H9 (cell line): Measurements from ENCODE around the gene NUMBL. TPM values are rescaled to one million over a fixed set of nuclear protein-coding genes. Genes with fewer than 3 reads are reported as not detected.
A peak's percentile ranks its signal among the peaks of the same experiment; 100 is the strongest.

Experiments used
- DNase-seq: peaks from one replicate; pipeline ENCODE4 v3.0.0-alpha.2; 2017
- H2AFZ ChIP-seq: one replicate; pipeline ENCODE4 v1.6.1; 2013; ENCODE audit warnings: mild to moderate bottlenecking, low read length, control low read depth, moderate library complexity
- H2AK5ac ChIP-seq: 2 replicates; pipeline ENCODE4 v1.6.1; 2013; ENCODE audit warnings: low read length, control low read depth, mixed read lengths; ENCODE audit not compliant: insufficient read length
- H2BK120ac ChIP-seq: one replicate; pipeline ENCODE4 v1.6.1; 2013; ENCODE audit warnings: low read depth, mild to moderate bottlenecking, low read length, control low read depth, inconsistent platforms; ENCODE audit not compliant: poor library complexity, severe bottlenecking
- H2BK12ac ChIP-seq: 2 replicates; pipeline ENCODE4 v1.6.1; 2013; ENCODE audit warnings: low read length, control low read depth, mixed read lengths, low read depth; ENCODE audit not compliant: insufficient read length
- H2BK15ac ChIP-seq: 2 replicates; pipeline ENCODE4 v1.6.1; 2013; ENCODE audit warnings: low read depth, low read length, control low read depth
- H2BK20ac ChIP-seq: one replicate; pipeline ENCODE4 v1.6.1; 2013; ENCODE audit warnings: low read depth, mild to moderate bottlenecking, low read length, control low read depth, inconsistent platforms; ENCODE audit not compliant: poor library complexity, severe bottlenecking
- H2BK5ac ChIP-seq: 2 replicates; pipeline ENCODE4 v1.6.1; 2013; ENCODE audit warnings: low read length, control low read depth, mixed read lengths; ENCODE audit not compliant: insufficient read length
- H3K14ac ChIP-seq: 2 replicates; pipeline ENCODE4 v1.6.1; 2013; ENCODE audit warnings: low read length, control low read depth; ENCODE audit not compliant: insufficient read depth
- H3K18ac ChIP-seq: 2 replicates; pipeline ENCODE4 v1.6.1; 2013; ENCODE audit warnings: low read depth, mild to moderate bottlenecking, mixed read lengths, low read length, control low read depth; ENCODE audit not compliant: insufficient read length
- H3K23ac ChIP-seq: 2 replicates; pipeline ENCODE4 v1.6.1; 2013; ENCODE audit warnings: low read length, control low read depth, mixed read lengths, low read depth; ENCODE audit not compliant: insufficient read length
- H3K23me2 ChIP-seq: 2 replicates; pipeline ENCODE4 v1.6.1; 2013; ENCODE audit warnings: low read depth, mild to moderate bottlenecking, mixed read lengths, low read length, control low read depth; ENCODE audit not compliant: insufficient read length, poor library complexity, severe bottlenecking
- H3K27ac ChIP-seq: 2 replicates; pipeline ENCODE4 v1.5.1; 2013; ENCODE audit warnings: low read length, control low read depth, mixed read lengths, low read depth; ENCODE audit not compliant: insufficient read length
- H3K27me3 ChIP-seq: 2 replicates; pipeline ENCODE4 v1.6.1; 2013; ENCODE audit warnings: low read length, control low read depth, inconsistent platforms; ENCODE audit not compliant: insufficient read depth
- H3K4ac ChIP-seq: 2 replicates; pipeline ENCODE4 v1.6.1; 2013; ENCODE audit warnings: low read depth, mild to moderate bottlenecking, control low read depth, inconsistent platforms, low read length, moderate library complexity
- H3K4me1 ChIP-seq: 2 replicates; pipeline ENCODE4 v1.6.1; 2013; ENCODE audit warnings: low read length, control low read depth, inconsistent platforms; ENCODE audit not compliant: insufficient read depth
- H3K4me2 ChIP-seq: 2 replicates; pipeline ENCODE4 v1.6.1; 2013; ENCODE audit warnings: low read length, control low read depth, mixed read lengths; ENCODE audit not compliant: insufficient read length, insufficient read depth
- H3K56ac ChIP-seq: 2 replicates; pipeline ENCODE4 v1.6.1; 2013; ENCODE audit warnings: low read depth, mild to moderate bottlenecking, mixed read lengths, low read length, control low read depth; ENCODE audit not compliant: insufficient read length
- H3K79me1 ChIP-seq: 2 replicates; pipeline ENCODE4 v1.6.1; 2013; ENCODE audit warnings: low read depth, mild to moderate bottlenecking, moderate library complexity, low read length, control low read depth, inconsistent platforms; ENCODE audit not compliant: insufficient read depth, poor library complexity, severe bottlenecking
- H3K79me2 ChIP-seq: 2 replicates; pipeline ENCODE4 v1.6.1; 2013; ENCODE audit warnings: low read length, control low read depth, inconsistent platforms; ENCODE audit not compliant: insufficient read depth
- H3K9ac ChIP-seq: 2 replicates; pipeline ENCODE4 v1.6.1; 2013; ENCODE audit warnings: low read length, control low read depth, mixed read lengths; ENCODE audit not compliant: insufficient read length; ENCODE audit errors: extremely low read depth
- H3K9me3 ChIP-seq: one replicate; pipeline ENCODE4 v1.6.1; 2013; ENCODE audit warnings: low read depth, low read length, inconsistent platforms; ENCODE audit not compliant: control insufficient read depth
- H3T11ph ChIP-seq: one replicate; pipeline ENCODE4 v1.6.1; 2013; ENCODE audit warnings: mild to moderate bottlenecking, low read length, control low read depth, inconsistent platforms
- H4K20me1 ChIP-seq: one replicate; pipeline ENCODE4 v1.6.1; 2013; ENCODE audit not compliant: control insufficient read depth, insufficient read length, insufficient read depth
- H4K5ac ChIP-seq: 2 replicates; pipeline ENCODE4 v1.6.1; 2013; ENCODE audit warnings: low read depth, mild to moderate bottlenecking, mixed read lengths, low read length, control low read depth; ENCODE audit not compliant: insufficient read length
- H4K8ac ChIP-seq: replicated peaks from 2 replicates; pipeline ENCODE4 v1.6.1; 2013; ENCODE audit warnings: low read length, control low read depth, mixed read lengths, low read depth; ENCODE audit not compliant: insufficient read length
- H4K91ac ChIP-seq: 2 replicates; pipeline ENCODE4 v1.6.1; 2013; ENCODE audit warnings: low read depth, mild to moderate bottlenecking, moderate library complexity, mixed read lengths, low read length, control low read depth; ENCODE audit not compliant: insufficient read length
- H3K27ac Mint-ChIP-seq, 3 experiments: 2 replicates in 2 of 3; 3 replicates in 1 of 3; pipeline ENCODE4 v1.8.0; 2020 to 2021; ENCODE audit warnings: mixed read lengths in 3 of 3, mild to moderate bottlenecking in 1 of 3, moderate library complexity in 1 of 3
- H3K27me3 Mint-ChIP-seq: 2 replicates; pipeline ENCODE4 v1.8.0; 2021; ENCODE audit warnings: low read depth, mild to moderate bottlenecking, moderate library complexity, mixed read lengths
- H3K36me3 Mint-ChIP-seq, 3 experiments: 2 replicates in 2 of 3; 3 replicates in 1 of 3; pipeline ENCODE4 v1.8.0; 2020 to 2021; ENCODE audit warnings: low read depth in 3 of 3, mixed read lengths in 3 of 3; ENCODE audit not compliant: insufficient read depth in 1 of 3
- H3K4me1 Mint-ChIP-seq, 2 experiments: 2 replicates each; pipeline ENCODE4 v1.8.0; 2020; ENCODE audit warnings: mixed read lengths in 2 of 2
- H3K4me3 Mint-ChIP-seq, 2 experiments: 2 replicates in 1 of 2; 3 replicates in 1 of 2; pipeline ENCODE4 v1.8.0; 2020 to 2021; ENCODE audit warnings: mild to moderate bottlenecking in 2 of 2, mixed read lengths in 2 of 2, moderate library complexity in 1 of 2
- H3K9me3 Mint-ChIP-seq, 2 experiments: 2 replicates in 1 of 2; 3 replicates in 1 of 2; pipeline ENCODE4 v1.8.0; 2020; ENCODE audit warnings: mild to moderate bottlenecking in 2 of 2, mixed read lengths in 2 of 2, moderate library complexity in 1 of 2
- WGBS: extraction: QIAGEN DNeasy Blood & Tissue Kit; methylation state at CpG from one replicate; pipeline ENCODE4 v1.1.7; 2013; ENCODE audit warnings: missing lambda C conversion rate, low lambda C conversion rate, mixed read lengths; ENCODE audit not compliant: insufficient read length; ENCODE audit errors: extremely low coverage; 5-methylcytosine and 5-hydroxymethylcytosine counted together
- total RNA-seq: library from RNA; stranded (reverse); gene quantifications from 2 replicates; pipeline ENCODE4 v1.2.1, GENCODE V29; 2021
- TF ChIP-seq, protein P1 (sequence below): fragments of 200-600 bp; sonication (generic); conservative IDR thresholded peaks from 3 replicates; pipeline ENCODE4 v1.8.0; 2021; ENCODE audit warnings: antibody characterized with exemption, mild to moderate bottlenecking

Gene NUMBL
- total RNA-seq, 1 experiment from 2014 or later = 34.5 TPM

DNA sequence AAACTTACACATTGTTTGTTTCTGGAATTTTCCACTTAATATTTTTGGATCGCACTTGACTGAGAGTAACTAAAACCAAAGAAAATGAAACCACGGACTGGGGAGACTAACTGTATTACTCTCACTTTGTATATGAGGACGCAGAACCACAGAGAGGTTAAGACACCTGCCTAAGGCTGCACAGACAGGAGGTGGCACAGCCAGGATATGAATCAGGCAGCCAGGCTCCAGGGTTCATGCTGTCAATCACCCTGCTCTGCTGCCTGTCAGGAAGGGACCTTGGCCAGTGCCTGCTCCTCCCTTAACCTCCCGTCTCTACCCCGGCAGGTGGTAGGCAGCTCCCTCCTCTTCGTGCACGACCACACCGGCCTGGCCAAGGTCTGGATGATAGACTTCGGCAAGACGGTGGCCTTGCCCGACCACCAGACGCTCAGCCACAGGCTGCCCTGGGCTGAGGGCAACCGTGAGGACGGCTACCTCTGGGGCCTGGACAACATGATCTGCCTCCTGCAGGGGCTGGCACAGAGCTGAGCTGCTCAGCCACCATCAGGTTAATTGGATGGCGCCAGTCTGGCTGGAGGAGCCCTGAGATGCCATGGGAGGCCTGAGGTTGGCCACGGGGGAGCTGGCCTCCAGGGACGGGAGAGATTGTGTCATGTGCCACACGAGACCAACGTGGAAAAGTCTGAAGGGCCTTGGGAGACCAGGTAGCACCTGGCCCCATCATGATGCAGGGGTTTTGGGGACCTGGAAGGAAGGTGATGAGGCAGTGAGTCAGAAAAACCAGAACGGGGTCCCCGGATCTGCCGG lies 48.8 kb upstream of the NUMBL start:
- no peak overlapping the region for H2BK12ac ChIP-seq
- Mint-ChIP-seq H3K9me3 (no peaks in the 10 kb centered on the region), H3K27me3 (no peaks in the 10 kb centered on the region), H3K36me3 (peaks cover 6 to 49% (median 39%) of the 10 kb centered on the region in 3 experiments; a peak in 6 of 7 replicates), H3K4me1 (peaks cover 3 to 4% of the 10 kb centered on the region in 2 experiments), H3K4me3 (no peak overlapping the region; a peak in 1 of 5 replicates), H3K27ac (peak overlapping the region in 2 of 3 experiments; percentile 22 to 63; a peak in 2 of 7 replicates)
- no peaks in the 10 kb centered on the region for H4K20me1 ChIP-seq
- no CpG with 5 or more reads among the region's 22 CpGs for WGBS
- TF ChIP-seq, protein P1, sequence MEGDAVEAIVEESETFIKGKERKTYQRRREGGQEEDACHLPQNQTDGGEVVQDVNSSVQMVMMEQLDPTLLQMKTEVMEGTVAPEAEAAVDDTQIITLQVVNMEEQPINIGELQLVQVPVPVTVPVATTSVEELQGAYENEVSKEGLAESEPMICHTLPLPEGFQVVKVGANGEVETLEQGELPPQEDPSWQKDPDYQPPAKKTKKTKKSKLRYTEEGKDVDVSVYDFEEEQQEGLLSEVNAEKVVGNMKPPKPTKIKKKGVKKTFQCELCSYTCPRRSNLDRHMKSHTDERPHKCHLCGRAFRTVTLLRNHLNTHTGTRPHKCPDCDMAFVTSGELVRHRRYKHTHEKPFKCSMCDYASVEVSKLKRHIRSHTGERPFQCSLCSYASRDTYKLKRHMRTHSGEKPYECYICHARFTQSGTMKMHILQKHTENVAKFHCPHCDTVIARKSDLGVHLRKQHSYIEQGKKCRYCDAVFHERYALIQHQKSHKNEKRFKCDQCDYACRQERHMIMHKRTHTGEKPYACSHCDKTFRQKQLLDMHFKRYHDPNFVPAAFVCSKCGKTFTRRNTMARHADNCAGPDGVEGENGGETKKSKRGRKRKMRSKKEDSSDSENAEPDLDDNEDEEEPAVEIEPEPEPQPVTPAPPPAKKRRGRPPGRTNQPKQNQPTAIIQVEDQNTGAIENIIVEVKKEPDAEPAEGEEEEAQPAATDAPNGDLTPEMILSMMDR = no peak
- H2BK5ac ChIP-seq = no peak overlapping the region
- no peaks in the 10 kb centered on the region for H3K4me1 ChIP-seq
- H3K9me3 ChIP-seq = no peaks in the 10 kb centered on the region
- no peak overlapping the region for H3K18ac ChIP-seq
- no peak overlapping the region for H3T11ph ChIP-seq
- H3K27ac ChIP-seq = no peak overlapping the region
- H3K56ac ChIP-seq = no peak overlapping the region
- H4K91ac ChIP-seq = no peak overlapping the region
- DNase-seq = no peak
- H3K23ac ChIP-seq = no peak overlapping the region
- no peak overlapping the region for H4K8ac ChIP-seq
- no peak overlapping the region for H3K9ac ChIP-seq
- H2BK15ac ChIP-seq = no peak overlapping the region
- no peaks in the 10 kb centered on the region for H3K79me2 ChIP-seq
- no peak overlapping the region for H3K4me2 ChIP-seq
- no peak overlapping the region for H3K14ac ChIP-seq
- H2AK5ac ChIP-seq = no peak overlapping the region
- H3K23me2 ChIP-seq = no peaks in the 10 kb centered on the region
- H2AFZ ChIP-seq = no peak overlapping the region
- H3K4ac ChIP-seq = no peak overlapping the region
- no peaks in the 10 kb centered on the region for H3K27me3 ChIP-seq
- H2BK20ac ChIP-seq = no peak overlapping the region
- H2BK120ac ChIP-seq = no peak overlapping the region
- no peak overlapping the region for H4K5ac ChIP-seq
- no peaks in the 10 kb centered on the region for H3K79me1 ChIP-seq
